Measurements from ENCODE around the gene CHRDL2. TPM values are rescaled to one million over a fixed set of nuclear protein-coding genes. Genes with fewer than 3 reads are reported as not detected.

The CHRDL2 gene
- total RNA-seq (2022; extraction: Qiagen RNA extraction), result 3.4 to 5.2 TPM (median 4.1 TPM) in 5 replicates

GRCh38 chr11:74731301-74732094 is at the start of gene CHRDL2:
TSS of gene CHRDL2 (minus strand) at chr11:74731426. CDS start at chr11:74730888, 538 bp downstream.

DNA sequence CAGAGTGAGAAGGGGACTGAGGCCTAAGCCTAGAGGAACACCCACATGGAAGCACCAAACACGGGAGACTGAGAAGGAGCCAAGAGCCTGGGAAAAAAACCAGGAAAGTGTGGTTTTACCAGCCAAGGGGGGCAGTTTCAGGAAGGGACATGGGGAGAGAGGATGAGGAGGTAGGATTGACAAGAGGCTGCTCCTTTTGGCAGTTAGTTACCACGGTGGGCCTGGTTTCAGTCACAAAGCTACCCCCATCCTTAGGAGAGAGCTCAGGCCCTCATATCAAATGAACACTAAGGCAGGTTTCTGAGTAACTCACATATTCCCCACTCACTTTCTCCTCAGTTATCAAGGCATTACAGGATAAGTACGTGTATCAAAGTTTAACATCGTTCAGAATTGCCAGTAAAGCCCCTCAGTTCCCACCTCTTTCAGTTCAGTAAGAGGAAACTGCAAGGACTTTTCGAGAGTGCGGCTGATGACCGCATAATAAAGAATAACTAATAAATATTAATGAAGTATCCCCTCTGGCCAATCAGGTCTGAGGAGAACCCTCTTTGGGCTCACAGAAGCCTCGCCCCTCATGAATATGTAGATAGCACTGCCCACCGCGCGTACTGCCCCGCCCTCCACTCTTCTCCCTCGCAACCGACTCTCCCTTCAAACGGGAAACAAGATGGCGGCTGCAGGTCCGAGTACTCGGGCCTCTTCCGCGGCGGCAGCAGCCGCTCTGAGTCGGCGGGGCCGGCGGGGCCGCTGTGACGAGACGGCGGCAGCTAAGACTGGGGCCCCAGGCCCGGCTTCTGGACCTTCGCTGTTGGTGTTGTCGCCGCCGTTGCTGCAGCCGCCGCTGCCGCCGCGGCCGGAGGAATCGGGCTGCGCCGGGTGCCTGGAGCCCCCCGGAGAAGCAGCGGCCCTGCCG is 17.2 kb upstream of the CHRDL2 start, which contains the start of gene RNF169:
Gene RNF169, plus strand, starts transcription at position 639 of the 916 bp plus-strand sequence. Its CDS starts 32 bp downstream, at position 671.

Other genes with a start within 250 kb of the CHRDL2 start
- 1.7 to 2.8 TPM (median 2.1 TPM) in 5 replicates for gene LIPT2, start 237.7 kb downstream of the CHRDL2 start, total RNA-seq (2022; extraction: Qiagen RNA extraction)
- gene POLD3, start 138.8 kb downstream of the CHRDL2 start, total RNA-seq (2022; extraction: Qiagen RNA extraction), result 15.2 to 19.4 TPM (median 17.3 TPM) in 5 replicates
- gene RNF169, start 17.4 kb upstream of the CHRDL2 start, total RNA-seq (2022; extraction: Qiagen RNA extraction), result 3.7 to 5.3 TPM (median 4.5 TPM) in 5 replicates
- gene XRRA1, start 217.7 kb upstream of the CHRDL2 start, total RNA-seq (2022; extraction: Qiagen RNA extraction), result 3.8 to 6.1 TPM (median 5.3 TPM) in 5 replicates
- 231 to 273 TPM (median 244 TPM) in 5 replicates for gene SPCS2, start 217.8 kb upstream of the CHRDL2 start, total RNA-seq (2022; extraction: Qiagen RNA extraction)

Measured in A549 treated with Mapracorat at 1 μM for 4 hours (cell line).